ENCODE measurements around the gene DENND2D. TPM values are rescaled to one million over a fixed set of nuclear protein-coding genes. Genes with fewer than 3 reads are reported as not detected.

DENND2D gene
- total and polyA plus RNA-seq, 9 of the 15 experiments (the other 6 are each of a cell fraction or from before 2014, with no cell fraction given) = 0.08 to 0.44 (median 0.13) TPM; not detected in 6

GRCh38 chr1:111139956-111140679 is 60.3 kb downstream of the DENND2D start, which contains the start of the genes CEPT1 and DRAM2 (continued):
- TF ChIP-seq GATA2 (CRISPR knock-in tag; IDR thresholded peaks at IDR 0.05) (0 out of 2 replicates have a peak, but pooled peaks have one; percentile 18), TBL1XR1 (IDR thresholded peaks at IDR 0.05; ENCODE audit: low read length in 2 of 2) (no peak), ZNF318 (IDR thresholded peaks at IDR 0.05; ENCODE audit: borderline replicate concordance in 1 of 2, low read depth in 1 of 2) (no peak), FOXJ3 (CRISPR knock-in tag; IDR thresholded peaks at IDR 0.05) (no peak), ARID3B (CRISPR knock-in tag; IDR thresholded peaks at IDR 0.05; ENCODE audit: borderline replicate concordance) (no peak), FOXA1 (IDR thresholded peaks at IDR 0.05; ENCODE audit: borderline replicate concordance) (no peak), ZNF408 (CRISPR knock-in tag; IDR thresholded peaks at IDR 0.05; ENCODE audit: low read depth) (no peak), NRF1 (conservative IDR thresholded peaks at IDR 0.05 in 1 of 2, IDR thresholded peaks at IDR 0.05 in 1 of 2) (peak; percentile 85 to 87), CBFA2T3 (IDR thresholded peaks at IDR 0.05) (no peak), ZFP36 (IDR thresholded peaks at IDR 0.05; ENCODE audit: low read depth, low read length, partially characterized antibody) (peak; percentile 40), ZHX1 (conservative IDR thresholded peaks at IDR 0.05; ENCODE audit: low read length) (no peak), KDM5B (IDR thresholded peaks at IDR 0.05; ENCODE audit: insufficient replicate concordance, low read depth, low read length) (peak; percentile 90)

Data from K562 (cell line).